Gastroesophageal sphincter (tissue), 3 donors: ENCODE measurements around the gene ATP13A2.

Source experiments
- CTCF ChIP-seq, 4 experiments: fragments of 200-600 bp in 2 of 4; fragments of 450-650 bp in 2 of 4; sonication (generic) in 1 of 4; IDR thresholded peaks; one replicate each; pipeline ENCODE4 v1.5.1; 2017 to 2019; ENCODE audit warnings: antibody characterized with exemption in 4 of 4, mild to moderate bottlenecking in 2 of 4, moderate library complexity in 2 of 4
- POLR2A ChIP-seq, 2 donors: fragments of 450-650 bp; IDR thresholded peaks; one replicate each; pipeline ENCODE4 v1.6.1; 2017; ENCODE audit warnings: antibody characterized with exemption in 2 of 2, mild to moderate bottlenecking in 2 of 2, moderate library complexity in 1 of 2
- POLR2AphosphoS5 ChIP-seq: sonication (generic); formaldehyde crosslinking; IDR thresholded peaks from one replicate; pipeline ENCODE4 v1.6.1; 2017; ENCODE audit warnings: antibody characterized with exemption

DNA sequence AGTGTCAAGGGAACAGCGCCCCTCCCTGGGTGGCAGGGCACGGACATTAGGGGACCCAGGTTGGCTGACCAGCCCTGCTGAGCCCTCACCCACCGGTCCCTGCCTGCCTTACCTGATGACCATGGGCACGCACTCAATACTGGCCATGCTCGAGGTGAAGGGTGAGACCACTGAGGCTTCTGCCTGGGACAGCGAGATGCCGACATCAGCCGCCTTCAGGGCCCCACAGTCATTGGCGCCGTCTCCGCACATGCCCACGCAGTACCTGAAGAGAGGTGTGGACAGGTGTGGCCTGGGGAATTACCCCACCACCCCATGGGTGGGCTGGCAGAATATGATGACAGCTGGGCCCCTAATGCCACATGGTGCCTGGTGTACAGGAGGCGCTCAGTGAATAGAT lies 23.5 kb downstream of the ATP13A2 start:
- TF ChIP-seq CTCF (IDR thresholded peaks at IDR 0.05) (no peak), POLR2A (IDR thresholded peaks at IDR 0.05) (no peak), POLR2AphosphoS5 (no peak)
